ENCODE data around the gene CPSF2. TPM values are rescaled to one million over a fixed set of nuclear protein-coding genes. Genes with fewer than 3 reads are reported as not detected.

The CPSF2 gene
- total RNA-seq, 2 donors from 2014 or later = 91.8 to 103 TPM

GRCh38 chr14:92135269-92135668, 13.5 kb downstream of the CPSF2 start:
- WGBS, 2 experiments (ENCODE audit: insufficient coverage in 1 of 2, insufficient read length in 1 of 2) = 93 to 100% methylated on average over 1 of the region's 1 CpG
- no peak overlapping the region for H3K9ac ChIP-seq (ENCODE audit: extremely low read depth, low read length, poor library complexity, severe bottlenecking)
- H3K4me1 ChIP-seq (ENCODE audit: control insufficient read depth, insufficient read depth, low read length) = no peaks in the 10 kb centered on the region
- H3K4me3 Mint-ChIP-seq = no peak overlapping the region
- H3K36me3 Mint-ChIP-seq (ENCODE audit: low read depth) = peaks cover 55% of the 10 kb centered on the region
- H3K27ac Mint-ChIP-seq = no peak overlapping the region
- no peaks in the 10 kb centered on the region for H3K4me1 Mint-ChIP-seq
- peaks cover 69% of the 10 kb centered on the region for H3K36me3 ChIP-seq (ENCODE audit: control insufficient read depth, insufficient read depth, low read length)
- H3K4me3 ChIP-seq (ENCODE audit: low read length) = no peak overlapping the region
- no peaks in the 10 kb centered on the region for H3K27me3 ChIP-seq (ENCODE audit: control insufficient read depth, insufficient read depth, low read length, poor library complexity, severe bottlenecking)
- no peaks in the 10 kb centered on the region for H3K9me3 ChIP-seq (ENCODE audit: control insufficient read depth, low read length)
- DNase-seq = no peak
- no peaks in the 10 kb centered on the region for H3K27me3 Mint-ChIP-seq (ENCODE audit: insufficient read depth)
- no peaks in the 10 kb centered on the region for H3K9me3 Mint-ChIP-seq
- TF ChIP-seq CTCF (conservative IDR thresholded peaks at IDR 0.05) = peak; percentile 73
- no peak overlapping the region for H3K27ac ChIP-seq (ENCODE audit: low read depth, low read length)

- no peak for DNase-seq
- no peak for TF ChIP-seq CTCF (conservative IDR thresholded peaks at IDR 0.05)
- Histone ChIP-seq H3K36me3 (ENCODE audit: control insufficient read depth, insufficient read depth, low read length) (peaks cover 82% of the 10 kb centered on the region), H3K27me3 (ENCODE audit: control insufficient read depth, insufficient read depth, low read length, poor library complexity, severe bottlenecking) (no peaks in the 10 kb centered on the region), H3K27ac (ENCODE audit: low read depth, low read length) (no peak overlapping the region), H3K4me1 (ENCODE audit: control insufficient read depth, insufficient read depth, low read length) (no peaks in the 10 kb centered on the region), H3K4me3 (ENCODE audit: low read length) (no peak overlapping the region), H3K9me3 (ENCODE audit: control insufficient read depth, low read length) (no peaks in the 10 kb centered on the region), H3K9ac (ENCODE audit: extremely low read depth, low read length, poor library complexity, severe bottlenecking) (no peak overlapping the region)
- Mint-ChIP-seq H3K4me1 (no peaks in the 10 kb centered on the region), H3K27ac (no peak overlapping the region), H3K4me3 (no peak overlapping the region), H3K9me3 (no peaks in the 10 kb centered on the region), H3K27me3 (ENCODE audit: insufficient read depth) (no peaks in the 10 kb centered on the region), H3K36me3 (ENCODE audit: low read depth) (peaks cover 75% of the 10 kb centered on the region)
- WGBS, 2 experiments (ENCODE audit: insufficient coverage in 1 of 2, insufficient read length in 1 of 2) = 83 to 100% methylated on average over 1 to 4 of the region's 4 CpGs
Measured at GRCh38 chr14:92143309-92143708, 21.5 kb downstream of the CPSF2 start.

- H3K27me3 Mint-ChIP-seq (ENCODE audit: insufficient read depth) = no peaks in the 10 kb centered on the region
Measured at GRCh38 chr14:92143962-92144361, 22.2 kb downstream of the CPSF2 start.

More at GRCh38 chr14:92143962-92144361, 22.2 kb downstream of the CPSF2 start:
- Mint-ChIP-seq H3K4me3 (no peak overlapping the region), H3K27ac (no peak overlapping the region), H3K4me1 (no peaks in the 10 kb centered on the region), H3K36me3 (ENCODE audit: low read depth) (peaks cover 71% of the 10 kb centered on the region), H3K9me3 (no peaks in the 10 kb centered on the region)
- 86 to 90% methylated on average over 2 to 3 of the region's 3 CpGs for WGBS, 2 experiments (ENCODE audit: insufficient coverage in 1 of 2, insufficient read length in 1 of 2)
- Histone ChIP-seq H3K36me3 (ENCODE audit: control insufficient read depth, insufficient read depth, low read length) (peaks cover 82% of the 10 kb centered on the region), H3K4me3 (ENCODE audit: low read length) (no peak overlapping the region), H3K4me1 (ENCODE audit: control insufficient read depth, insufficient read depth, low read length) (no peaks in the 10 kb centered on the region), H3K9me3 (ENCODE audit: control insufficient read depth, low read length) (no peaks in the 10 kb centered on the region), H3K27ac (ENCODE audit: low read depth, low read length) (no peak overlapping the region), H3K27me3 (ENCODE audit: control insufficient read depth, insufficient read depth, low read length, poor library complexity, severe bottlenecking) (no peaks in the 10 kb centered on the region), H3K9ac (ENCODE audit: extremely low read depth, low read length, poor library complexity, severe bottlenecking) (no peak overlapping the region)
- no peak for DNase-seq
- TF ChIP-seq CTCF (conservative IDR thresholded peaks at IDR 0.05) = no peak

All from endodermal cell (in vitro differentiated cells).